Thyroid gland (tissue), 4 donors: ENCODE results near the gene SCUBE3. TPM values are rescaled to one million over a fixed set of nuclear protein-coding genes. Genes with fewer than 3 reads are reported as not detected.

Experiments
- DNase-seq, 2 donors: peaks; one replicate each; pipeline ENCODE4 v3.0.0-alpha.2; 2019
- H3K27ac ChIP-seq, 3 donors: fragments of 200-600 bp; sonication (generic); 1 replicate in 2 of 3; 2 replicates in 1 of 3; pipeline ENCODE4 v1.5.1; 2016 to 2019; ENCODE audit warnings: mild to moderate bottlenecking in 1 of 3, moderate library complexity in 1 of 3
- H3K27me3 ChIP-seq: fragments of 200-600 bp; sonication (generic); one replicate; pipeline ENCODE4 v1.5.1; 2019
- H3K36me3 ChIP-seq, 2 donors: fragments of 200-600 bp; sonication (generic); one replicate each; pipeline ENCODE4 v1.5.1; 2016 to 2019
- H3K4me1 ChIP-seq, 2 donors: fragments of 200-600 bp; sonication (generic); one replicate each; pipeline ENCODE4 v1.5.1; 2017 to 2019
- H3K4me3 ChIP-seq, 3 donors: fragments of 200-600 bp; sonication (generic); replicated peaks in 1 of 3; 1 replicate in 2 of 3; 2 replicates in 1 of 3; pipeline ENCODE4 v1.5.1; 2016; ENCODE audit warnings: mild to moderate bottlenecking in 1 of 3
- H3K9me3 ChIP-seq: fragments of 200-600 bp; sonication (generic); one replicate; pipeline ENCODE4 v1.5.1; 2017
- POLR2A ChIP-seq, 2 donors: fragments of 450-650 bp; IDR thresholded peaks; one replicate each; pipeline ENCODE4 v1.6.1; 2017; ENCODE audit warnings: antibody characterized with exemption in 2 of 2, mild to moderate bottlenecking in 2 of 2, moderate library complexity in 1 of 2
- WGBS, 2 donors: methylation state at CpG; one replicate each; pipeline ENCODE4 v1.1.5; 2017; 5-methylcytosine and 5-hydroxymethylcytosine counted together
- intact Hi-C: fragments of 100-400 bp; cut with DNase I; formaldehyde crosslinking; loops from one replicate; pipeline ENCODE4 v1.15.1; 2023
- total RNA-seq, 4 donors: library from RNA; depleted of rRNA; stranded (reverse); fragments of >200 nt; gene quantifications; one replicate each; pipeline ENCODE4 v1.2.3, GENCODE V29; 2016
- TF ChIP-seq, protein P1 (sequence below), 6 experiments: fragments of 200-600 bp in 3 of 6; fragments of 450-650 bp in 3 of 6; sonication (generic) in 3 of 6; IDR thresholded peaks; one replicate each; pipeline ENCODE4 v1.5.1; 2016 to 2019; ENCODE audit warnings: antibody characterized with exemption in 6 of 6, mild to moderate bottlenecking in 2 of 6, inconsistent platforms in 1 of 6, moderate library complexity in 1 of 6

Gene SCUBE3
- total RNA-seq, 4 donors from 2014 or later: 45.5 to 119 (median 66.3) TPM

GRCh38 chr6:35173427-35174087, 40.2 kb upstream of the SCUBE3 start:
- DNase-seq: no peak
- Histone ChIP-seq H3K36me3 (no peaks in the 10 kb centered on the region), H3K27ac (no peak overlapping the region), H3K27me3 (no peaks in the 10 kb centered on the region), H3K4me1 (peaks cover 8 to 19% of the 10 kb centered on the region in 2 donors), H3K9me3 (no peaks in the 10 kb centered on the region), H3K4me3 (no peak overlapping the region)
- intact Hi-C loops: no loop called here
- WGBS, 2 donors: 82 to 86% methylated on average over 6 to 7 of the region's 7 CpGs
- TF ChIP-seq, protein P1, sequence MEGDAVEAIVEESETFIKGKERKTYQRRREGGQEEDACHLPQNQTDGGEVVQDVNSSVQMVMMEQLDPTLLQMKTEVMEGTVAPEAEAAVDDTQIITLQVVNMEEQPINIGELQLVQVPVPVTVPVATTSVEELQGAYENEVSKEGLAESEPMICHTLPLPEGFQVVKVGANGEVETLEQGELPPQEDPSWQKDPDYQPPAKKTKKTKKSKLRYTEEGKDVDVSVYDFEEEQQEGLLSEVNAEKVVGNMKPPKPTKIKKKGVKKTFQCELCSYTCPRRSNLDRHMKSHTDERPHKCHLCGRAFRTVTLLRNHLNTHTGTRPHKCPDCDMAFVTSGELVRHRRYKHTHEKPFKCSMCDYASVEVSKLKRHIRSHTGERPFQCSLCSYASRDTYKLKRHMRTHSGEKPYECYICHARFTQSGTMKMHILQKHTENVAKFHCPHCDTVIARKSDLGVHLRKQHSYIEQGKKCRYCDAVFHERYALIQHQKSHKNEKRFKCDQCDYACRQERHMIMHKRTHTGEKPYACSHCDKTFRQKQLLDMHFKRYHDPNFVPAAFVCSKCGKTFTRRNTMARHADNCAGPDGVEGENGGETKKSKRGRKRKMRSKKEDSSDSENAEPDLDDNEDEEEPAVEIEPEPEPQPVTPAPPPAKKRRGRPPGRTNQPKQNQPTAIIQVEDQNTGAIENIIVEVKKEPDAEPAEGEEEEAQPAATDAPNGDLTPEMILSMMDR (IDR thresholded peaks at IDR 0.05): no peak
- TF ChIP-seq POLR2A (IDR thresholded peaks at IDR 0.05): no peak

GRCh38 chr6:35174088-35174434, 39.7 kb upstream of the SCUBE3 start:
- 90 to 91% methylated on average over 2 of the region's 2 CpGs for WGBS, 2 donors
- Histone ChIP-seq H3K27me3 (no peaks in the 10 kb centered on the region), H3K9me3 (no peaks in the 10 kb centered on the region), H3K4me1 (peaks cover 7 to 19% of the 10 kb centered on the region in 2 donors), H3K36me3 (no peaks in the 10 kb centered on the region), H3K4me3 (no peak overlapping the region), H3K27ac (no peak overlapping the region)
- TF ChIP-seq, protein P1 (IDR thresholded peaks at IDR 0.05): no peak
- TF ChIP-seq POLR2A (IDR thresholded peaks at IDR 0.05): no peak
- no peak for DNase-seq
- intact Hi-C loops: no loop called here

DNA sequence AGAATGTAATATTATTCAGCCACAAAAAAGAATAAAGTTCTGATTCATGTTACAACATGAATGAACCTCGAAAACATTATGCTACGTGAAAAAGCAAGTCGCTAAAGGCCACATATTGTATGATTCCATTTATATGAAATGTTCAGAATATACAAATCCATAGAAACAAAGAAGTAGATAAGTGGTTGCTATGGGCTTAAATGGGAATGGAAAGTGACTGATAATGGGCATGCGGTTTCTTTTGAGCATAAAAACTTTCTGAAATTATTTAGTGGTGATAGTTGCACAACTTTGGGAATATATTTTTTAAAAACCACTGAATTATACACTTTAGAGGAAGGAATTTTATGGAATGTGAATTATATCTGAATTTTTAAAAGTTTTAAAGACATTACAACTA, 39.3 kb upstream of the SCUBE3 start:
- WGBS, 2 donors: 95 to 96% methylated on average over 4 of the region's 4 CpGs
- intact Hi-C loops: no loop called here
- no peaks in the 10 kb centered on the region for H3K27me3 ChIP-seq

GRCh38 chr6:35176301-35177024, 37.3 kb upstream of the SCUBE3 start:
- DNase-seq: no peak
- intact Hi-C loops: no loop called here
- 80 to 82% methylated on average over 3 of the region's 3 CpGs for WGBS, 2 donors

More for the DNA sequence above, 39.3 kb upstream of the SCUBE3 start:
- Histone ChIP-seq H3K4me3 (no peak overlapping the region), H3K4me1 (peaks cover 10 to 20% of the 10 kb centered on the region in 2 donors), H3K9me3 (no peaks in the 10 kb centered on the region), H3K27ac (no peak overlapping the region), H3K36me3 (no peaks in the 10 kb centered on the region)
- TF ChIP-seq, protein P1 (IDR thresholded peaks at IDR 0.05): no peak
- TF ChIP-seq POLR2A (IDR thresholded peaks at IDR 0.05): no peak
- no peak for DNase-seq

More at GRCh38 chr6:35176301-35177024, 37.3 kb upstream of the SCUBE3 start:
- H3K36me3 ChIP-seq: no peaks in the 10 kb centered on the region
- no peak overlapping the region for H3K4me3 ChIP-seq
- peaks cover 26 to 38% of the 10 kb centered on the region in 2 donors for H3K4me1 ChIP-seq
- H3K27ac ChIP-seq: no peak overlapping the region
- H3K27me3 ChIP-seq: no peaks in the 10 kb centered on the region
- TF ChIP-seq, protein P1 (IDR thresholded peaks at IDR 0.05): no peak
- TF ChIP-seq POLR2A (IDR thresholded peaks at IDR 0.05): no peak
- H3K9me3 ChIP-seq: no peaks in the 10 kb centered on the region
